ENCODE results near the gene COL5A1. TPM values are rescaled to one million over a fixed set of nuclear protein-coding genes. Genes with fewer than 3 reads are reported as not detected.

Gene COL5A1
- total RNA-seq, result not detected

- Mint-ChIP-seq H3K9me3 (no peaks in the 10 kb centered on the region), H3K4me1 (ENCODE audit: low read depth in 2 of 2) (no peaks in the 10 kb centered on the region), H3K4me3 (no peak within 1 kb of the TSS), H3K27ac (no peak within 1 kb of the TSS), H3K36me3 (no peaks in the 10 kb centered on the region), H3K27me3 (peaks cover 0 to 5% of the 10 kb centered on the region in 2 donors)
- peak; percentile 48 to 80 for ATAC-seq
- no peak for DNase-seq (ENCODE audit: low spot score)
Measured at GRCh38 chr9:134641173-134641989, at the start of gene COL5A1. TSS of gene COL5A1 (plus strand) at chr9:134641803. CDS start at chr9:134642188, 385 bp downstream.

- Mint-ChIP-seq H3K4me3 (no peak overlapping the region), H3K27ac (no peak overlapping the region), H3K9me3 (no peaks in the 10 kb centered on the region), H3K36me3 (no peaks in the 10 kb centered on the region), H3K27me3 (peaks cover 0 to 7% of the 10 kb centered on the region in 2 donors), H3K4me1 (ENCODE audit: low read depth in 2 of 2) (no peaks in the 10 kb centered on the region)
- ATAC-seq (no peak), DNase-seq (ENCODE audit: low spot score) (no peak)
Measured at GRCh38 chr9:134592018-134592818, 49.4 kb upstream of the COL5A1 start.

DNA sequence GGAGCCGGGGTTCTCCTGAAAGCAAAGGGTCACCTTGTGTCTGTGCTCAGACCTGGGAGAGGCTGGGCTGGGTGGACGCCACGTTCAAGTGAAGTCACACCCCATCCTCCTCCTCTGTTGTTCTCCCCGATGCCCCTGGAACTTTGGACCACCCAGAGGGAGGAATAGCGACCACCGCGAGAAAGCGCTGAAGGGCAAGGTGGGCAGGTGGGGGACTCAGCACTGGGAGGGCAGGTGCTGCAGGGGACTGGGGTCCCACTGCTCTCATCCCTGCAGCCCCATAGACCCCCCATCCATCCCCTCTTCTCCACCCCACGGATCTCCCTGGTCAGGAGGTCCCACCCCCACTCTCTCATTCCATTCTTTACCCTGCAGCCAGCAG, 48.8 kb upstream of the COL5A1 start:
- ATAC-seq (no peak), DNase-seq (ENCODE audit: low spot score) (no peak)
- H3K9me3 Mint-ChIP-seq, result no peaks in the 10 kb centered on the region

GRCh38 chr9:134593286-134594077, 48.1 kb upstream of the COL5A1 start:
- Mint-ChIP-seq H3K4me1 (ENCODE audit: low read depth in 2 of 2) (no peaks in the 10 kb centered on the region), H3K36me3 (no peaks in the 10 kb centered on the region), H3K4me3 (no peak overlapping the region), H3K9me3 (no peaks in the 10 kb centered on the region), H3K27me3 (peaks cover 0 to 7% of the 10 kb centered on the region in 2 donors), H3K27ac (no peak overlapping the region)
- ATAC-seq (no peak), DNase-seq (ENCODE audit: low spot score) (no peak)

More for the DNA sequence above, 48.8 kb upstream of the COL5A1 start:
- H3K4me3 Mint-ChIP-seq, result no peak overlapping the region
- H3K4me1 Mint-ChIP-seq (ENCODE audit: low read depth in 2 of 2), result no peaks in the 10 kb centered on the region
- no peaks in the 10 kb centered on the region for H3K36me3 Mint-ChIP-seq
- no peak overlapping the region for H3K27ac Mint-ChIP-seq
- H3K27me3 Mint-ChIP-seq, result peaks cover 0 to 7% of the 10 kb centered on the region in 2 donors

GRCh38 chr9:134594078-134594941, 47.3 kb upstream of the COL5A1 start:
- Mint-ChIP-seq H3K27ac (no peak overlapping the region), H3K4me3 (no peak overlapping the region), H3K9me3 (no peaks in the 10 kb centered on the region), H3K27me3 (peaks cover 0 to 7% of the 10 kb centered on the region in 2 donors), H3K36me3 (no peaks in the 10 kb centered on the region), H3K4me1 (ENCODE audit: low read depth in 2 of 2) (no peaks in the 10 kb centered on the region)
- DNase-seq (ENCODE audit: low spot score) (no peak), ATAC-seq (no peak)

DNA sequence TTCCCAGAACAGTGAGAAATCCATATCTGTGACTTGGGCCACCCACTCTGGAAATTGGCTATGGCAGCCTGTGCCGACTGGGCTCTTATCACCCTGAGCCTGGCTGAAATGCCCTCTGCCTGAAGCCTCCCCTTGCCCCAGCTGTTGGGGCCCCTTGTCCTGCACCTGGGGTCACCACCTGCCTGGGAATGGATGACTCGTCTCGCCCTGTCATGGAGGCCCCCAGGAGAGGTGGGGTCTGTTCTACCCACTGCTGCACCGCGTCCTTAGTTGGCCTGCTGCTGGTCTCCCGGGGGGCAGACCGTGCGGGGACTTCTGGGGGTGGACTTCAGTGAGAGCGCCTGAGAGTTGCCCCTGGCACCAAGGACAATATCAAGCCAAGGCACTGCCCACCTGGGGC, 46.6 kb upstream of the COL5A1 start:
- DNase-seq (ENCODE audit: low spot score) (no peak), ATAC-seq (no peak)
- H3K4me1 Mint-ChIP-seq (ENCODE audit: low read depth in 2 of 2), result no peaks in the 10 kb centered on the region
- no peaks in the 10 kb centered on the region for H3K36me3 Mint-ChIP-seq
- H3K27ac Mint-ChIP-seq, result no peak overlapping the region
- peaks cover 0 to 4% of the 10 kb centered on the region in 2 donors for H3K27me3 Mint-ChIP-seq
- no peak overlapping the region for H3K4me3 Mint-ChIP-seq
- no peaks in the 10 kb centered on the region for H3K9me3 Mint-ChIP-seq

GRCh38 chr9:134597041-134597913, 44.3 kb upstream of the COL5A1 start:
- no peak for DNase-seq (ENCODE audit: low spot score)
- Mint-ChIP-seq H3K4me3 (no peak overlapping the region), H3K9me3 (no peaks in the 10 kb centered on the region), H3K27ac (no peak overlapping the region), H3K36me3 (no peaks in the 10 kb centered on the region), H3K27me3 (no peaks in the 10 kb centered on the region), H3K4me1 (ENCODE audit: low read depth in 2 of 2) (no peaks in the 10 kb centered on the region)
- ATAC-seq, result no peak

- H3K4me1 Mint-ChIP-seq (ENCODE audit: low read depth in 2 of 2), result no peaks in the 10 kb centered on the region
- H3K36me3 Mint-ChIP-seq, result no peaks in the 10 kb centered on the region
- no peak overlapping the region for H3K4me3 Mint-ChIP-seq
- no peaks in the 10 kb centered on the region for H3K9me3 Mint-ChIP-seq
- no peak overlapping the region for H3K27ac Mint-ChIP-seq
- ATAC-seq, result no peak
- DNase-seq (ENCODE audit: low spot score), result no peak
- H3K27me3 Mint-ChIP-seq, result no peaks in the 10 kb centered on the region
Measured at GRCh38 chr9:134597957-134598883, 43.4 kb upstream of the COL5A1 start.

- Mint-ChIP-seq H3K4me1 (ENCODE audit: low read depth in 2 of 2) (no peaks in the 10 kb centered on the region), H3K9me3 (no peaks in the 10 kb centered on the region), H3K4me3 (no peak overlapping the region), H3K36me3 (no peaks in the 10 kb centered on the region), H3K27ac (no peak overlapping the region), H3K27me3 (no peaks in the 10 kb centered on the region)
- DNase-seq (ENCODE audit: low spot score) (no peak), ATAC-seq (no peak)
Measured at GRCh38 chr9:134598884-134599245, 42.7 kb upstream of the COL5A1 start.

DNA sequence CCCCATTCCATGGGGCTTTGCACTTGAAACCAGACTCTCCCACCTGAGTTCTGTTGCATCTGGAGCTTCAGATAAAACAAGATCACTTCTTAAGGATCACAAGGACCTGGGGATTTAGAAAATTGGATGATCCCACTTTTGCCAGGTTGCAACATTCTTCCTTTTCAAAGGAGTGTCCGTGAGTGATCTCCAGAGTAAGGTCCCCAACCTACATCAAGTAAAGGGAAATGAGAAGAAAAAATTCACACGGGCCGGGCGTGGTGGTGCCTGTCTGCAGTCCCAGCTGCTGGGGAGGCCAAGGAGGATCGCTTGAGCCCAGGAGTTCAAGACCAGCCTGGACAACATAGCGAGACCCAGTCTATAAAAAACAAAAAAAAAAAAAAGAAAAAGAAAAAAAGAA, 41.2 kb upstream of the COL5A1 start:
- DNase-seq (ENCODE audit: low spot score) (no peak), ATAC-seq (no peak)
- H3K27ac Mint-ChIP-seq, result no peak overlapping the region
- no peak overlapping the region for H3K4me3 Mint-ChIP-seq
- no peaks in the 10 kb centered on the region for H3K4me1 Mint-ChIP-seq (ENCODE audit: low read depth in 2 of 2)
- H3K27me3 Mint-ChIP-seq, result no peaks in the 10 kb centered on the region
- H3K36me3 Mint-ChIP-seq, result no peaks in the 10 kb centered on the region
- H3K9me3 Mint-ChIP-seq, result no peaks in the 10 kb centered on the region

GRCh38 chr9:134600836-134601638, 40.6 kb upstream of the COL5A1 start:
- no peaks in the 10 kb centered on the region for H3K9me3 Mint-ChIP-seq
- H3K4me3 Mint-ChIP-seq, result no peak overlapping the region
- DNase-seq (ENCODE audit: low spot score) (no peak), ATAC-seq (no peak)
- H3K27me3 Mint-ChIP-seq, result no peaks in the 10 kb centered on the region
- no peaks in the 10 kb centered on the region for H3K4me1 Mint-ChIP-seq (ENCODE audit: low read depth in 2 of 2)
- H3K36me3 Mint-ChIP-seq, result no peaks in the 10 kb centered on the region
- H3K27ac Mint-ChIP-seq, result no peak overlapping the region

All from natural killer cell treated with Interleukin-12 subunit alpha and Interleukin-12 subunit beta and Interleukin-15 and Interleukin-18, amount 100 ng/mL, for 72 hours (primary cell).